ENCODE results near the gene MPP3. TPM values are rescaled to one million over a fixed set of nuclear protein-coding genes. Genes with fewer than 3 reads are reported as not detected.

MPP3 gene
- total RNA-seq, 1 experiment from 2014 or later = 19.5 TPM

GRCh38 chr17:43809121-43809520, 23.8 kb downstream of the MPP3 start:
- H3K9ac ChIP-seq (ENCODE audit: low read length) = no peak overlapping the region
- no peaks in the 10 kb centered on the region for H3K9me3 ChIP-seq (ENCODE audit: control insufficient read depth in 1 of 2, insufficient read depth in 1 of 2, low read depth in 1 of 2, low read length in 2 of 2)
- no peaks in the 10 kb centered on the region for H4K20me1 ChIP-seq (ENCODE audit: insufficient read depth)
- H3K27me3 ChIP-seq (ENCODE audit: insufficient read depth, low read length) = no peaks in the 10 kb centered on the region
- DNase-seq (ENCODE audit: low read depth, low spot score) (no peak), ATAC-seq (no peak)
- H3K4me1 ChIP-seq (ENCODE audit: control insufficient read depth in 1 of 2, insufficient read depth in 2 of 2, low read length in 2 of 2) = no peaks in the 10 kb centered on the region
- no peaks in the 10 kb centered on the region for H3K79me2 ChIP-seq (ENCODE audit: insufficient read depth, low read length)
- H3K36me3 ChIP-seq (ENCODE audit: control insufficient read depth in 1 of 2, insufficient read depth in 2 of 2, low read length in 2 of 2) = peaks cover 2 to 25% of the 10 kb centered on the region in 2 experiments; a peak in 3 of 4 replicates
- no peaks in the 10 kb centered on the region for H3K9me2 ChIP-seq (ENCODE audit: insufficient read depth)
- intact Hi-C loops (cut with micrococcal nuclease) = no loop called here
- ChIA-PET RAD21 (ENCODE audit: low non-redundant PET in 1 of 2, low total read pairs in 2 of 2, uncharacterized antibody in 2 of 2, unreplicated experiment in 2 of 2) (no interaction called here), CTCF (no interaction called here), POLR2A (no interaction called here)
- TF ChIP-seq EZH2phosphoT487 (IDR thresholded peaks at IDR 0.05; ENCODE audit: borderline replicate concordance) = no peak
- TF ChIP-seq SIN3A (IDR thresholded peaks at IDR 0.05; ENCODE audit: low read depth) = no peak
- TF ChIP-seq ZFX (IDR thresholded peaks at IDR 0.05) = no peak
- TF ChIP-seq ATF3 (IDR thresholded peaks at IDR 0.05) = no peak
- no peak for TF ChIP-seq YY1 (IDR thresholded peaks at IDR 0.05; ENCODE audit: extremely low read depth, insufficient replicate concordance, low read depth, low read length)
- no peak for TF ChIP-seq FOSL1 (IDR thresholded peaks at IDR 0.05; ENCODE audit: low read depth)
- TF ChIP-seq MAX (IDR thresholded peaks at IDR 0.05) = no peak
- TF ChIP-seq POLR2A (IDR thresholded peaks at IDR 0.05; ENCODE audit: borderline replicate concordance, extremely low read depth, insufficient read depth, insufficient read length) = no peak
- TF ChIP-seq CTCF (IDR thresholded peaks at IDR 0.05 in 2 of 3, conservative IDR thresholded peaks at IDR 0.05 in 1 of 3; ENCODE audit: borderline replicate concordance in 1 of 3, insufficient read depth in 1 of 3, low read depth in 2 of 3, low read length in 2 of 3) = no peak
- no peak for TF ChIP-seq EGR1 (IDR thresholded peaks at IDR 0.05; ENCODE audit: low read depth)
- BruUV-seq (replicated peaks) = no TSS peak
- no peak overlapping the region for H3K4me2 ChIP-seq (ENCODE audit: low read length)
- H3K4me3 ChIP-seq (replicated peaks in 1 of 2; ENCODE audit: low read depth in 1 of 2, low read length in 2 of 2) = no peak overlapping the region
- H3K27ac ChIP-seq (ENCODE audit: low read depth, low read length) = no peak overlapping the region
- no peak overlapping the region for H2AFZ ChIP-seq (ENCODE audit: low read depth, low read length, poor library complexity, severe bottlenecking)
